GM19452 (cell line): ENCODE data around the gene PKP4.
A peak's percentile ranks its signal among the peaks of the same experiment; 100 is the strongest.

Experiments used
- ATAC-seq: cut with Tn5 transposase; IDR thresholded peaks from one replicate; pipeline ENCODE4 v1.9.1; 2021; ENCODE audit not compliant: unreplicated experiment

Gene PKP4

GRCh38 chr2:158533009-158533408 lies 76.3 kb downstream of the PKP4 start:
- ATAC-seq, result no peak

GRCh38 chr2:158539176-158540005 lies 82.6 kb downstream of the PKP4 start:
- no peak for ATAC-seq

GRCh38 chr2:158542577-158542976 lies 85.8 kb downstream of the PKP4 start:
- ATAC-seq, result no peak

- no peak for ATAC-seq
Observed at GRCh38 chr2:158543957-158544356, 87.2 kb downstream of the PKP4 start.

GRCh38 chr2:158544998-158545397 lies 88.2 kb downstream of the PKP4 start:
- no peak for ATAC-seq

- ATAC-seq, result no peak
Observed at GRCh38 chr2:158546412-158547144, 89.8 kb downstream of the PKP4 start.

- no peak for ATAC-seq
Observed at GRCh38 chr2:158553257-158553656, 96.5 kb downstream of the PKP4 start.

- no peak for ATAC-seq
Observed at GRCh38 chr2:158554996-158555395, 98.2 kb downstream of the PKP4 start.

GRCh38 chr2:158556124-158556523 lies 99.4 kb downstream of the PKP4 start:
- ATAC-seq, result no peak

- ATAC-seq, result no peak
Observed at GRCh38 chr2:158557752-158558151, 101.0 kb downstream of the PKP4 start.

GRCh38 chr2:158559252-158559651 lies 102.5 kb downstream of the PKP4 start:
- ATAC-seq, result no peak

- ATAC-seq, result no peak
Observed at GRCh38 chr2:158560259-158560658, 103.5 kb downstream of the PKP4 start.

GRCh38 chr2:158561054-158561453 lies 104.3 kb downstream of the PKP4 start:
- ATAC-seq, result no peak

GRCh38 chr2:158567208-158567607 lies 110.5 kb downstream of the PKP4 start:
- no peak for ATAC-seq

- no peak for ATAC-seq
Observed at GRCh38 chr2:158569284-158569683, 112.5 kb downstream of the PKP4 start.

GRCh38 chr2:158570869-158571268 lies 114.1 kb downstream of the PKP4 start:
- ATAC-seq, result no peak

- ATAC-seq, result no peak
Observed at GRCh38 chr2:158573739-158574138, 117.0 kb downstream of the PKP4 start.

- no peak for ATAC-seq
Observed at GRCh38 chr2:158575051-158575635, 118.4 kb downstream of the PKP4 start.

GRCh38 chr2:158577141-158577540 lies 120.4 kb downstream of the PKP4 start:
- ATAC-seq, result no peak

- ATAC-seq, result peak; percentile 61
Observed at GRCh38 chr2:158578703-158579330, 122.1 kb downstream of the PKP4 start.

- no peak for ATAC-seq
Observed at GRCh38 chr2:158579928-158580327, 123.2 kb downstream of the PKP4 start.
